ENCODE results near the gene ADSS1. TPM values are rescaled to one million over a fixed set of nuclear protein-coding genes. Genes with fewer than 3 reads are reported as not detected.
A peak's percentile ranks its signal among the peaks of the same experiment; 100 is the strongest.

The ADSS1 gene
- total and polyA plus RNA-seq, 9 donors, result 2.6 to 9.8 (median 4.1) TPM

GRCh38 chr14:104767634-104767918, 43.5 kb downstream of the ADSS1 start:
- H3K4me3 ChIP-seq, result no peak overlapping the region
- H3K36me3 ChIP-seq, result no peaks in the 10 kb centered on the region
- no peak overlapping the region for H3K27ac ChIP-seq
- TF ChIP-seq CTCF (IDR thresholded peaks at IDR 0.05), result no peak
- no peak for TF ChIP-seq POLR2A (IDR thresholded peaks at IDR 0.05)
- no peak for TF ChIP-seq EP300 (IDR thresholded peaks at IDR 0.05)
- no peak for DNase-seq
- no peaks in the 10 kb centered on the region for H3K9me3 ChIP-seq
- 77 to 82% (median 77%) methylated on average over 5 of the region's 5 CpGs for WGBS, 3 donors
- H3K27me3 ChIP-seq, result no peaks in the 10 kb centered on the region
- intact Hi-C loops (cut with DNase I), result no loop called here
- peaks cover 2% of the 10 kb centered on the region for H3K4me1 ChIP-seq (ENCODE audit: insufficient read depth)

- Histone ChIP-seq H3K27me3 (no peaks in the 10 kb centered on the region), H3K27ac (peak overlapping the region in 1 of 2 donors; percentile 57), H3K4me3 (no peak overlapping the region), H3K4me1 (ENCODE audit: insufficient read depth) (peaks cover 2% of the 10 kb centered on the region), H3K9me3 (no peaks in the 10 kb centered on the region), H3K36me3 (no peaks in the 10 kb centered on the region)
- intact Hi-C loops (cut with DNase I), result loop anchor here in 3 of 4 donors (1.0 to 2.0 kb wide), 2 partner anchors 53 to 58 kb away; no protein-coding TSS in a partner anchor
- TF ChIP-seq POLR2A (IDR thresholded peaks at IDR 0.05) (no peak), CTCF (IDR thresholded peaks at IDR 0.05) (peak; percentile 73 to 95 (median 83))
- 15 to 17% (median 15%) methylated on average over 24 to 25 of the region's 25 CpGs for WGBS, 3 donors
- DNase-seq, result peak; percentile 84 to 93 (median 91)
These were observed 44.7 kb downstream of the ADSS1 start for GRCh38 chr14:104768437-104769323.

GRCh38 chr14:104769324-104770071, 45.5 kb downstream of the ADSS1 start:
- TF ChIP-seq POLR2A (IDR thresholded peaks at IDR 0.05), result no peak
- TF ChIP-seq EP300 (IDR thresholded peaks at IDR 0.05), result no peak
- TF ChIP-seq CTCF (IDR thresholded peaks at IDR 0.05), result no peak
- no peaks in the 10 kb centered on the region for H3K27me3 ChIP-seq
- DNase-seq, result no peak
- H3K9me3 ChIP-seq, result no peaks in the 10 kb centered on the region
- WGBS, 3 donors, result 77% methylated on average over 18 of the region's 18 CpGs
- H3K4me1 ChIP-seq (ENCODE audit: insufficient read depth), result peaks cover 2% of the 10 kb centered on the region
- H3K4me3 ChIP-seq, result no peak overlapping the region
- no peaks in the 10 kb centered on the region for H3K36me3 ChIP-seq
- peak overlapping the region in 1 of 2 donors; percentile 57 for H3K27ac ChIP-seq
- intact Hi-C loops (cut with DNase I), result loop anchor here in 3 of 4 donors (1.0 to 2.0 kb wide), 3 partner anchors 25 to 57 kb away; partner anchors contain the start of gene AKT1 (in 1 of the 3)

GRCh38 chr14:104770072-104770579, 46.1 kb downstream of the ADSS1 start:
- no peak for DNase-seq
- peaks cover 2% of the 10 kb centered on the region for H3K4me1 ChIP-seq (ENCODE audit: insufficient read depth)
- intact Hi-C loops (cut with DNase I), result loop anchor here in 2 of 4 donors (1.0 to 2.0 kb wide), 2 partner anchors 25 to 55 kb away; partner anchors contain the start of gene AKT1 (in 1 of the 2)
- H3K36me3 ChIP-seq, result no peaks in the 10 kb centered on the region
- WGBS, 3 donors, result 69 to 70% (median 70%) methylated on average over 24 of the region's 24 CpGs
- TF ChIP-seq CTCF (IDR thresholded peaks at IDR 0.05), result no peak
- TF ChIP-seq POLR2A (IDR thresholded peaks at IDR 0.05), result no peak
- TF ChIP-seq EP300 (IDR thresholded peaks at IDR 0.05), result no peak
- H3K9me3 ChIP-seq, result no peaks in the 10 kb centered on the region
- H3K4me3 ChIP-seq, result no peak overlapping the region
- H3K27ac ChIP-seq, result no peak overlapping the region
- no peaks in the 10 kb centered on the region for H3K27me3 ChIP-seq
